ENCODE measurements around the gene PSMB5. TPM values are rescaled to one million over a fixed set of nuclear protein-coding genes. Genes with fewer than 3 reads are reported as not detected.

PSMB5 gene
- total RNA-seq, 1 donor from 2014 or later = 92.8 TPM

- TF ChIP-seq POLR2AphosphoS5 (IDR thresholded peaks at IDR 0.05; ENCODE audit: insufficient read depth in 1 of 2, low read depth in 1 of 2) (no peak), CTCF (IDR thresholded peaks at IDR 0.05) (no peak), POLR2A (IDR thresholded peaks at IDR 0.05) (no peak)
- H3K36me3 ChIP-seq = no peaks in the 10 kb centered on the region
Observed at GRCh38 chr14:23047751-23048693, 13.3 kb upstream of the PSMB5 start.

GRCh38 chr14:23047034-23047634 lies 12.4 kb upstream of the PSMB5 start:
- Histone ChIP-seq H3K9me3 (no peaks in the 10 kb centered on the region), H3K36me3 (no peaks in the 10 kb centered on the region), H3K4me1 (no peaks in the 10 kb centered on the region), H3K27me3 (no peaks in the 10 kb centered on the region), H3K4me3 (no peak overlapping the region), H3K27ac (no peak overlapping the region)
- TF ChIP-seq POLR2AphosphoS5 (IDR thresholded peaks at IDR 0.05; ENCODE audit: insufficient read depth in 1 of 2, low read depth in 1 of 2) = no peak
- TF ChIP-seq POLR2A (IDR thresholded peaks at IDR 0.05) = no peak
- TF ChIP-seq CTCF (IDR thresholded peaks at IDR 0.05) = no peak
- no peak for DNase-seq (ENCODE audit: extremely low spot score in 2 of 2)
- intact Hi-C loops (cut with DNase I) = no loop called here

More at GRCh38 chr14:23047751-23048693, 13.3 kb upstream of the PSMB5 start:
- no peak overlapping the region for H3K27ac ChIP-seq
- no peak overlapping the region for H3K4me3 ChIP-seq
- DNase-seq (ENCODE audit: extremely low spot score in 2 of 2) = no peak
- H3K4me1 ChIP-seq = no peaks in the 10 kb centered on the region
- H3K27me3 ChIP-seq = no peaks in the 10 kb centered on the region
- intact Hi-C loops (cut with DNase I) = no loop called here
- H3K9me3 ChIP-seq = no peaks in the 10 kb centered on the region

- Histone ChIP-seq H3K4me3 (no peak overlapping the region), H3K9me3 (no peaks in the 10 kb centered on the region), H3K27me3 (no peaks in the 10 kb centered on the region), H3K4me1 (no peaks in the 10 kb centered on the region), H3K36me3 (no peaks in the 10 kb centered on the region), H3K27ac (no peak overlapping the region)
- intact Hi-C loops (cut with DNase I) = no loop called here
- TF ChIP-seq POLR2AphosphoS5 (IDR thresholded peaks at IDR 0.05; ENCODE audit: insufficient read depth in 1 of 2, low read depth in 1 of 2) (no peak), POLR2A (IDR thresholded peaks at IDR 0.05) (no peak), CTCF (IDR thresholded peaks at IDR 0.05) (no peak)
- no peak for DNase-seq (ENCODE audit: extremely low spot score in 2 of 2)
Observed at GRCh38 chr14:23045419-23046357, 11.0 kb upstream of the PSMB5 start.

- H3K36me3 ChIP-seq = no peaks in the 10 kb centered on the region
- H3K9me3 ChIP-seq = no peaks in the 10 kb centered on the region
- no peaks in the 10 kb centered on the region for H3K4me1 ChIP-seq
- TF ChIP-seq CTCF (IDR thresholded peaks at IDR 0.05) = no peak
- TF ChIP-seq POLR2A (IDR thresholded peaks at IDR 0.05) = no peak
- no peaks in the 10 kb centered on the region for H3K27me3 ChIP-seq
- no peak overlapping the region for H3K4me3 ChIP-seq
- H3K27ac ChIP-seq = no peak overlapping the region
- intact Hi-C loops (cut with DNase I) = no loop called here
- no peak for DNase-seq (ENCODE audit: extremely low spot score in 2 of 2)
Observed at GRCh38 chr14:23044840-23045239, 10.1 kb upstream of the PSMB5 start.
